HUES64 (cell line): ENCODE measurements around the gene GPLD1.

Source experiments
- H3K27ac ChIP-seq: 2 replicates; pipeline ENCODE4 v1.7.0; 2013; ENCODE audit warnings: low read depth, low read length, inconsistent platforms
- H3K27me3 ChIP-seq: 2 replicates; pipeline ENCODE4 v1.6.1; 2013; ENCODE audit warnings: mild to moderate bottlenecking, low read length; ENCODE audit not compliant: insufficient read depth
- H3K36me3 ChIP-seq: 2 replicates; pipeline ENCODE4 v1.6.1; 2013; ENCODE audit warnings: mild to moderate bottlenecking, low read length; ENCODE audit not compliant: insufficient read depth
- H3K4me1 ChIP-seq: 2 replicates; pipeline ENCODE4 v1.6.1; 2013; ENCODE audit warnings: mild to moderate bottlenecking, low read length, moderate library complexity; ENCODE audit not compliant: insufficient read depth
- H3K4me3 ChIP-seq: 2 replicates; pipeline ENCODE4 v1.5.1; 2013; ENCODE audit warnings: mild to moderate bottlenecking, low read length, moderate library complexity
- H3K9ac ChIP-seq: 2 replicates; pipeline ENCODE4 v1.6.1; 2013; ENCODE audit warnings: mild to moderate bottlenecking, low read depth, low read length
- H3K9me3 ChIP-seq: 2 replicates; pipeline ENCODE4 v1.6.1; 2013; ENCODE audit warnings: low read depth, low read length; ENCODE audit not compliant: insufficient read depth
- WGBS: fragments of 150-250, 120-280 bp; methylation state at CpG from one replicate; pipeline ENCODE4 v1.1.7; 2013; ENCODE audit warnings: missing lambda C conversion rate; 5-methylcytosine and 5-hydroxymethylcytosine counted together

GPLD1 gene

GRCh38 chr6:24497254-24497970 lies 8.0 kb upstream of the GPLD1 start:
- H3K27ac ChIP-seq: no peak overlapping the region
- WGBS: 90% methylated on average over 11 of the region's 11 CpGs
- H3K36me3 ChIP-seq: no peaks in the 10 kb centered on the region

GRCh38 chr6:24494821-24495795 lies 5.7 kb upstream of the GPLD1 start, which contains the start of gene ALDH5A1:
ALDH5A1 (plus strand) TSS chr6:24494969; CDS start chr6:24494997, 28 bp downstream.
- H3K4me1 ChIP-seq: peaks cover 5% of the 10 kb centered on the region; the same call in 1 of the 2 replicates
- H3K27me3 ChIP-seq: peaks cover 31% of the 10 kb centered on the region
- peak within 1 kb of the TSS; percentile 72 for H3K4me3 ChIP-seq
- peak within 1 kb of the TSS; percentile 58; the same call in 1 of the 2 replicates for H3K27ac ChIP-seq
- H3K36me3 ChIP-seq: no peaks in the 10 kb centered on the region
- no peaks in the 10 kb centered on the region for H3K9me3 ChIP-seq
- peak within 1 kb of the TSS; percentile 71 for H3K9ac ChIP-seq
- under 1% methylated on average over 93 of the region's 93 CpGs for WGBS

More at GRCh38 chr6:24497254-24497970, 8.0 kb upstream of the GPLD1 start:
- Histone ChIP-seq H3K4me3 (no peak overlapping the region), H3K4me1 (peaks cover 11% of the 10 kb centered on the region; the same call in 1 of the 2 replicates), H3K27me3 (peaks cover 31% of the 10 kb centered on the region), H3K9ac (no peak overlapping the region), H3K9me3 (no peaks in the 10 kb centered on the region)

GRCh38 chr6:24493945-24494820 lies 4.8 kb upstream of the GPLD1 start:
- 31% methylated on average over 36 of the region's 36 CpGs for WGBS
- Histone ChIP-seq H3K4me1 (peaks cover 5% of the 10 kb centered on the region; the same call in 1 of the 2 replicates), H3K9ac (peak overlapping the region; percentile 71), H3K9me3 (no peaks in the 10 kb centered on the region), H3K27ac (no peak overlapping the region), H3K27me3 (peaks cover 31% of the 10 kb centered on the region), H3K36me3 (no peaks in the 10 kb centered on the region), H3K4me3 (peak overlapping the region; percentile 72)

- Histone ChIP-seq H3K4me1 (peaks cover 5% of the 10 kb centered on the region; the same call in 1 of the 2 replicates), H3K9ac (no peak overlapping the region), H3K27me3 (peaks cover 31% of the 10 kb centered on the region), H3K4me3 (no peak overlapping the region), H3K27ac (no peak overlapping the region), H3K36me3 (no peaks in the 10 kb centered on the region), H3K9me3 (no peaks in the 10 kb centered on the region)
- WGBS: 66% methylated on average over 2 of the region's 3 CpGs
Measured at GRCh38 chr6:24492475-24492874, 3.1 kb upstream of the GPLD1 start.

- Histone ChIP-seq H3K9ac (no peak overlapping the region), H3K27ac (no peak overlapping the region), H3K4me3 (no peak overlapping the region), H3K4me1 (peaks cover 4% of the 10 kb centered on the region; the same call in 1 of the 2 replicates), H3K27me3 (peaks cover 19% of the 10 kb centered on the region), H3K9me3 (no peaks in the 10 kb centered on the region), H3K36me3 (no peaks in the 10 kb centered on the region)
- 83% methylated on average over 4 of the region's 4 CpGs for WGBS
Measured at GRCh38 chr6:24490948-24491347, 1.6 kb upstream of the GPLD1 start.

GRCh38 chr6:24489881-24490280 lies 503 bp upstream of the GPLD1 start:
- Histone ChIP-seq H3K36me3 (no peaks in the 10 kb centered on the region), H3K9me3 (no peaks in the 10 kb centered on the region), H3K4me1 (no peaks in the 10 kb centered on the region), H3K27me3 (peaks cover 15% of the 10 kb centered on the region), H3K4me3 (no peak overlapping the region), H3K27ac (no peak overlapping the region), H3K9ac (no peak overlapping the region)
- 100% methylated on average over 1 of the region's 2 CpGs for WGBS

GRCh38 chr6:24486065-24486464 lies 3.3 kb downstream of the GPLD1 start:
- WGBS: 93% methylated on average over 4 of the region's 4 CpGs
- H3K9ac ChIP-seq: no peak overlapping the region
- no peak overlapping the region for H3K4me3 ChIP-seq
- H3K9me3 ChIP-seq: no peaks in the 10 kb centered on the region
- H3K27me3 ChIP-seq: no peaks in the 10 kb centered on the region
- no peaks in the 10 kb centered on the region for H3K36me3 ChIP-seq
- H3K4me1 ChIP-seq: no peaks in the 10 kb centered on the region
- no peak overlapping the region for H3K27ac ChIP-seq

- Histone ChIP-seq H3K36me3 (no peaks in the 10 kb centered on the region), H3K4me3 (no peak overlapping the region), H3K27me3 (no peaks in the 10 kb centered on the region), H3K4me1 (no peaks in the 10 kb centered on the region), H3K9ac (no peak overlapping the region), H3K9me3 (peaks cover 2% of the 10 kb centered on the region; the same call in 1 of the 2 replicates), H3K27ac (no peak overlapping the region)
- 89% methylated on average over 4 of the region's 7 CpGs for WGBS
Measured at GRCh38 chr6:24484657-24485323, 4.6 kb downstream of the GPLD1 start.

GRCh38 chr6:24481449-24481848 lies 7.9 kb downstream of the GPLD1 start:
- peaks cover 10% of the 10 kb centered on the region for H3K9me3 ChIP-seq
- H3K36me3 ChIP-seq: peaks cover 3% of the 10 kb centered on the region; the same call in 1 of the 2 replicates
- no peak overlapping the region for H3K4me3 ChIP-seq
- no peak overlapping the region for H3K27ac ChIP-seq
- H3K9ac ChIP-seq: no peak overlapping the region
- no peaks in the 10 kb centered on the region for H3K27me3 ChIP-seq
- no peaks in the 10 kb centered on the region for H3K4me1 ChIP-seq
- WGBS: 93% methylated on average over 5 of the region's 5 CpGs

GRCh38 chr6:24480705-24481104 lies 8.7 kb downstream of the GPLD1 start:
- H3K4me3 ChIP-seq: no peak overlapping the region
- no peaks in the 10 kb centered on the region for H3K27me3 ChIP-seq
- H3K4me1 ChIP-seq: no peaks in the 10 kb centered on the region
- no peak overlapping the region for H3K9ac ChIP-seq
- peaks cover 10% of the 10 kb centered on the region for H3K9me3 ChIP-seq
- peaks cover 3% of the 10 kb centered on the region; the same call in 1 of the 2 replicates for H3K36me3 ChIP-seq
- no peak overlapping the region for H3K27ac ChIP-seq
- 86% methylated on average over 9 of the region's 9 CpGs for WGBS
